ENCODE results near the gene ERP27. TPM values are rescaled to one million over a fixed set of nuclear protein-coding genes. Genes with fewer than 3 reads are reported as not detected.

The ERP27 gene
- polyA plus RNA-seq, 10 donors: 0.14 to 1.2 (median 0.55) TPM; not detected in 1

DNA sequence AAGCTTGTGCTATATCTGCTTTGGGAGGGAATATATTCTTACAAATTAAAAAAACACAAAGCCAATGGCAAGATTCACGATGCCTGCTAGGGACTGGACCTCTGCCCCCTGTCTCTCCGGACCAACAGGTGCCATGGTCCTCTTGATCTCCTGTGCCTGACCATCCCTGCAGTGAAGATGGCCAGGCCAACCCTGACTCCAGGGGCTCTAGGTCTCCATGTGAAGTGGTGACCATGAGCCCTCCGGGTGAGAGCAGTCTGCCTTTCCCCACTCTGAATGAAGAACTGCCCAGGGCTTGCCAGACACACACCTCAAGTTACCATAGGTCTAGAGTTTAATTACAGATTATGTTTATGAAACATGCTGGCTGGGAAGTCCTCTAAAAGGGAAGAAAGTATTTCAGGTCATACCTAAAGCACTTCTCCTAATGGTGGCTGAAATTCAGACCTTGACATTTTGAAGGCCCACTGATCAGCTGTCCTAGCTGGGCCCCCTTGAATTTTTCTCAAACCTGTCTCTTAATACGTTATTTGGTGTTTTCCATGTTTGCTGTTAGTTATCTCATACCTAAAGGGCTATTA, 21.7 kb upstream of the ERP27 start:
- DNase-seq: no peak

DNA sequence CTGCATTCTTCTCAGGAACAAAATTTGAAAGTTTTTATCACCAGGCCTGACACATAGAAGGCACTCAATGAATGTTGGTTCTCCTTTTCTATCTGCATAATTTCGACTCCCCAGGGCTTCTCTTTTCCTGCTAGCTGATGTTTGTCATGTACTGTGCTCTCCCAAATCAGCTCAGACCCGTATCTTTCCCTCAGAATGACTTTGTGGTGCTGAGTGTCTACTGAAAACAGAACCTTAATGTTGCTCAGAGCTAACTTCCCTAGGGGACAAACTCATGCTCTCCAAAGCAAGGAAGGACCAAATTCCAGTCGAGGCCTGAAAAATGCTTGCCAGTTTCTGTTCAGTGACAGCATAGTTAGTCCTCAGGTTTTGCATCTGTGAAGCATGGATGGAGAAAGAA, 21.1 kb upstream of the ERP27 start:
- DNase-seq: peak in 1 of 3 donors; percentile 25

DNA sequence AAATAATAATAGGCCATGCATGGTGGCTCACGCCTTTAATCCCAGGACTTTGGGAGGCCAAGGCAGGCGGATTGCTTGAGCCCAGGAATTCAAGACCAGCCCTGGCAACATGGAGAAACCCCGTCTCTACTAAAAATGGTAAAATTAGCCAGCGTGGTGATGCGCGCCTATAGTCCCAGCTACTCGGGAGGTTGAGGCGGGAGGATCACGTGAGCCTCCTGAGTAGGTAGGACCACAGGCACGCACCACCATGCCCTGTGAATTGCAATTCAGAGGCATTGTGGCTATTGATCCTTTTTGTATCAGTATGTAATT, 20.7 kb upstream of the ERP27 start:
- no peak for DNase-seq

DNA sequence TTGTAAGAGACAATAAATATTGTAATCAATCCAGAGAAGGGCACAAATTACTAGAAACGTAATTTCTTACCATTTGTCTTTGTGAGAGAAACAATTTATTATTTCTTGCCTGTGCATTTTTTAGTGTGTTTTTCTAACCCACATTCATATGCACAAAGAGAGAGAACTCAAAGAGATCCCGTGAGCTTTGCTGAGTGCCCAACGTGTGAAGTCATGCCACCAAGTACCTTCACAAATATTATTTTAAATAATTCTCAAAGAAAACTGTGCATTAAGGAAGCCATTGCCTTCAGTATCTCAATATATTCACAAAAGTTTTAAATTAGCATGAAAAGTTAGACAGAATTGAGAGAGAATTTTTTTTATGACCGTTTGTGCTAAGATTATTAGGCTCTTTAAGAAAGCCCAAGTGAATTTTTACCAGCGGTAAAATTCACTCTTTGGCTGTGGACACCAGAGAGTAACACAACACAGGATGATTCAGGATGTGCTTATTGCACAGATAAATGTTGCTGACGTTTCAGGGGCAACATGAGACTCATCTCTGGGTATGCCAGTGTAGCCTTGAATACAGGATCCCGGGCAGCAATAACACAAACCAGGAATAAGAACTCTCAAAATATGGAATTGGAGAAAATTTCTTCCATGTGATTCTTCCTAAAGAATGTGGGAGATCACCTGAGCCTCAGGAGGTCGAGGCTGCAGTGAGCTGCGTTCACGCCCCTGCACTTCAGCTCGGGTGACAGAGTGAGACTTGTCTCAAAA, 20.2 kb upstream of the ERP27 start:
- no peak for DNase-seq

DNA sequence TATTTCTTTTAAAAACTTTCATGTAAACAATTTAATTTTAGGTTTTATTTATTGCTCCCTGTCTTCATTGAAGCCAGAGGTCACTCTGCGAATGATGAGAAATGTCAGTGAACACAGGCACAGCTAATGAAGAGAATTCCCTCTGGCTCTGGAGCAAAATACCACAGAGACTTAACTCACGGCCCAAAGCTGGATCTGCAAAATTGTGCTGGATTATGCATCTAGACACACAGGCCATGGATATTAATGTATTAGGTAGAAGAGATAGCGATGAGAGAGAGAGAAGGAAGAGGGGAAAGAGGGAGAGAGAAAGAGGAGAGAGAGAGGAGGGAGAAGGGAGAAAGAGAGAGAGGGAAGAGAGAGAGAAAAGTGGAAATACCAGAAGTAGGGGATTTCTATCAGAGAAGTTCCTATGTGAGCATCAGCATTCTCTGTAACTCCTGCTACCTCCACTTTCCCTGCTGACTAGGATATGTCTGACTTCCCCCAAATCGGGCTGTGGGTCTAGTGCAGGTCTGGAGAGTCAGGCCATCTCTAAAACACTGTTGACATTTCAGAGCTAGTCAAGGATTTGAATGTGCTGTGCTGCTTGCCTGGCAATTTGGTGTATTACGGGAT, 19.3 kb upstream of the ERP27 start:
- peak in 1 of 3 donors; percentile 32 for DNase-seq

DNA sequence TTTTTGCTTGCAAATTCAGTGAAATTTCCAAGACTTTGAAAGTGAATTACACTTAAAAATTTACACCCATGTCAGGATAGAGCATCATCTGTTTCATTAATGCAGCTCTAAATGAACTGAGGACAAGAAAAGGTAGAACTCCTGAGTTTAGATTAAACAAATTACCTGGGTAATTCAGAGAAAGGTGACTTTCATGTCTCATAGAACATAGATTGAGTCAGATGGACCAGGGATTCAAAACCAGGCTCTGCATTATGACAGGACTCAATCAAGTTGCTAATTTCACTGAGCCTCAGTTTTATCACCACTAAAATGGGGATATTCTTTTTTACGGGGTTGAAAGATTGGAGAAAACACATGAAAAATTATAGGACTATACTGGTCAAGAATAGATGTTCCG, 18.6 kb upstream of the ERP27 start:
- no peak for DNase-seq

DNA sequence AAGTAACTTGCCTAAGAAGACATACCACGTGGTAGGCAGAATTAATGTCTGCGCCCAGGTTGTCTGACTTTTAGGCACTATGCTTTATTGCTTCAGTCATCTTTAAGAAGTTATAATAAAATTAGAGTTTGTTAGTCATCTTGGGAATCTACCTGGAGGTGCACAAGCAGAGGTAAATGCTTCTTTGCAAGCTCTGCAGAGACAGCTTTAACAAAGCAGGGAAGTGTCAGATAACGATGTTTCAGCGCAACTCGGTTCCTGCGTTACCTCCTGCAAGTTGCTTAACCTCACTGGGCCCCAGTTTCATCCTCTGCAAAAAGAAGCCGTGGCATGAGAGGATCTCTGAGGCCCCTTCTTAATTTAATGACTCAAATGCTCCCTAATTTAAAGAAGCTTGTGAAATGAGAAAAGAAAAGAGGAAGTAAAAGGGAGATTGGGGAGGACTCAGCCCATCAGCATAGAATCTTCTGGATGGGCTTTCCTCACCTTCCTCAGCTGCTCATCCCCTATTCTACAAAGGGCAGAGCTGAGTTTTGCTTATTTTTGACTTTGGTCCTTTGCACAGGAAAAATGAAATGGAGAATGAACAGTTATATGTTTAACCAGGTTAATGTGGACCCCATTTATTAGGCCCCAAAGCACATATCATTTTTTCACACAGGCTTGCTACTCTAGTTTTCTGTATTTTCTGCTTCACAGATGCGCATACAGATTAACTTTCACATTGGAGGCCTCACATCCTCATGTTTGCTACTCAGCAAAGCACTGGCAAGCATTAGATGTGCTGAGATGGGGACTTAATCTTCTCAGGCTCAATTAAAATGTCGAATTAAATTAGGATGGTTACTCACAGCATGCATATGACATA, 17.9 kb upstream of the ERP27 start:
- no peak for DNase-seq

DNA sequence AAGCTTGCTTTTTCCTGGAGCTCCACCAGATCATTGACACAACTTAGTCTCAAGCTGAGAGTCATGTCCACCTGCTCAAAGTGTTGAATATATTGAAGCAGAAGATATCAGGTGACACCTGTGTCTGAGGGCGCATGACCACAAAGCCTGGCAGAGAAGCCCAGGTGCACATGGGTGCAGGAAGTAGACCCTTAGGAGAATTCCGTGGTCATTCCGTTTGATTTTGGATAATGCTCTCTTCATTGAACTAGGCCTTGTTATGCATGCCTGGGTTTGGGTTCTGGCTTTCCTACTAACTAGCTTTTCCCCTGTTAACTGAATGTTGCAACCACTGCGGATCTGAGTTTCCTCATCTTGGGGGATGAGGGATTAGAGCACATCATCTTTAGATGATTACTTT, 15.9 kb upstream of the ERP27 start:
- no peak for DNase-seq

DNA sequence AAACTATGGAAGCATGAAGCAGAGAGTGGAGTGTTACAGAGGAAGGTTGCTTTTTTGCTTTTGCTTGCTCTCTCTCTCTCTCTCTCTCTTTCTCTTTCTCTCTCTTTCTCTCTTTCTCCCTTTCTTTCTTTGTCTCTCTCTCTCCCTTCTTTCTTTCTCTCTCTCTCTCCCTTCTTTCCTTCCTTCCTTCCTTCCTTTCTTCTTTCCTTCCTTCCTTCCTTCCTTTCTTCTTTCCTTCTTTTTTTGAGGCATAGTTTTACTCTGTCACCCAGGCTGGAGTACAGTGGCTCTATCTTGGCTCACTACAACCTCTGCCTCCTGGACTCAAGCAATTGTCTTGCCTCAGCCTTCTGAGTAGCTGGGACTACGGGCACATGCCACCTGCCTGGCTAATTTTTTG, 15.4 kb upstream of the ERP27 start:
- DNase-seq: no peak

DNA sequence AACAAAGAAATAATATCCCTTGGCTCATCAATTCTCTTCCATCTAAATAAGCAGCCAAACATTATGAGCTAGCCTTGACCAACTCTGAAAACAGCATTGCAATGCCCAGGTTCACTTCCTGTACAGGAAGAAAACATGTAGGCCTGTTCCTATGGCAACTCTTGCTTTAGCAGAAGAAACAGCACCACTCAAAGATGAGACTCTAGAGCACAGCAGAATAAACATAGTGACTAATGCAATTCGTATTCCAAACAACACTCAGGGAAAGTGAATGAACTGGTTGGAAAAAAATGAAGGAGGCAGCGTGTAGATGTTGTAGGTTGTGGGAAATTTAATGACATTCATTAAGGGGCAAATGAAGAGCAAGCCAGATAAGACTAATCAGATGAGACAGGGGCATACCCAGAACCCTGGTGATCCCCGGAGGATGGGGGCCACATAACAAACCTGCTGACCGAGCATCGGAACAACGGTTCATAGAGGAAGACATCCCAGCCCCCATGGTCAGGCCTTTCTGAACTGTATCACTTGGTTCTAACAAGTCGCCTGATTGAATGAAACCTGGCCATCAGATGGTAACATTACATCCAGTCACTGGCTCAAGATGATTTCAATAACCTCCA, 14.1 kb upstream of the ERP27 start:
- peak; percentile 49 to 81 (median 70) for DNase-seq

DNA sequence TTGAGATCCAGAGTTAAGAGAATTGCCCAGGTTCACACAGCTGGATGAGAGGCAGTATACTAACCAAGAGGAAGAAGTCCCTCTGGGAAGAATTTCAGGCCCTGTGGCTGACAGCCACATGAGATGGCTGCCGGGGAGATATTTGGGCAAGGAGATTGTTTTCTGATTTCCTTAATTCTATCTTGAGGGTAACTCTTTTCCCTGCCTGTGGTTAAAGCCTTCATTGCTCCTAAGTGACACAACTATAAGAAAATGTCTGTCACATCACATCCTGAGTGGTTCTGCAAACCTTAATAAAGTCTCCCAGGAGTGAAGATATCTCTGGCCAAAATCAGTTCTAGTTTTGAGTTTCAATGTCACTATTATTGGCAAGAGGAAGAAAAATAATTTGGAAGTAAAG, 13.5 kb upstream of the ERP27 start:
- DNase-seq: no peak

DNA sequence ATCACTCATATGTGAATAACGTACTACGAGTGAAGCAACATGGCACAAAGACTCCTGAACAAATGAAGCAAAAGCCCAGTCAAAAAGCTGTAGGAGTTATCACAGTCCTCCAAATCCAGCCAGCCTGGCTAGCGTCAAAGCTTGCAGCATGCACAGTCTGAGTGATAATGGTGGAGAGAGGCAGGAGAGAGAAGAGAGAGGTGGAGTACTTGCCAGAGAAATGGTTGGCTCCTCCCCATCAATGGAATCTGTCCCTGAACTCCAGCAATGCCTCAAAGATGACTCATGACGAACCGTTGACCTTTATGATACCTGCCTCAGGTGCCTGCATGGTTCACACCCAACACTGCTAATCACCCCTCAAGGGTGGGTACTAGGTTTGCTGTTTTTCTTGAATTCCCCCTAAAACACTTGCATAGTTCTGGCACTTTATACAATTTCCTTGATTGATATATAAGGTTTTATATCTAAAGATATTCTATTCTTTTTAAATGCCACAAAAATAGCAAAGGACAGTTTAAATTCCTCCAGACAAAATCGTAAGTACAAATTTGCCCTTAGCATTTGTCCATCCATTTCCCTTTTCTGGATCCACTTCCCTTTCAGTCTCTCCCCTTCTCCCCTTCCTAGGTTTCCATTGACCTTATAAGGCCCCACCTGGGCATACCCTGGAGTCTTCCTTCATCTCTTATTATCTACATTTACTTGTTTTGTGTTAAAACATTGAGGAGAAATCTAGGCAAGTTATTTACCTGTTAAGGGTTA, 12.8 kb upstream of the ERP27 start:
- DNase-seq: no peak

DNA sequence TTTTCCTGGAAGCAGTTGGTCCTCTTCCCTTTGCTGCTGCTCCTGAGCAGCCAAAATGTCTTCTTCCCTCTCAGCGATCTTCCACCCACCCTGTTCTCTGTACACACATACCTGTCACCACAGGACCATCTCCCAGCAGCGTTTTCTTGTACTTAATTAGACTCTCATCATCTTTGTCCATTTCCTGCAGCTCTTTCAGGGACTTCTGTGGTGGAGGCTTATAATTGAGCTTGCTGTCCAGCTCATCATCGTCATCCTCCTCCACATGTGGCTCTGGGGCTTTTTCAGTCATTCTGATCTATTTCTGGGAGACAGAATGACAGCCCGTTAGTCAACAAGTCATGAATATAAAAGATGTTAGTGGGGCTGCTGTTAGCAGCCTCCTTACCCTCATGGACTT, 12.1 kb upstream of the ERP27 start:
- DNase-seq: no peak

DNA sequence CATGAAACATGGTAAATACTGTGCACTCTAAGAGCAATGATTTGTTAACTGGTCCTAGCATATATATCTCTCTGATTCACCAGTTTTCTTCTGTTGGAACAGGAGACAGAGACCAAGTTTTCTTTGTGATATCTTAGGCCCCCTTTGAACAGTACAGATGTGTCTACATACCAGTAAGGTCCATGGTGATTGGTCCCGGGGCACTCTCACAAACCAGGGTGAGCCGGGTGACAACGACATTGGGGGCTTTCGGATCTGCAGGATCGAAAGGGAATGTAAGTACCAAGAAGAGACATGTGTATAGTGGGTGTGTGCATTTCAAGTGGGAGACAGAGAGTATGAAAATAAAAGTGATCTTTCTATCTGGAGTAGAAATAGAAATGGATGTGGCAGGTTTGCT, 11.3 kb upstream of the ERP27 start:
- DNase-seq: no peak

DNA sequence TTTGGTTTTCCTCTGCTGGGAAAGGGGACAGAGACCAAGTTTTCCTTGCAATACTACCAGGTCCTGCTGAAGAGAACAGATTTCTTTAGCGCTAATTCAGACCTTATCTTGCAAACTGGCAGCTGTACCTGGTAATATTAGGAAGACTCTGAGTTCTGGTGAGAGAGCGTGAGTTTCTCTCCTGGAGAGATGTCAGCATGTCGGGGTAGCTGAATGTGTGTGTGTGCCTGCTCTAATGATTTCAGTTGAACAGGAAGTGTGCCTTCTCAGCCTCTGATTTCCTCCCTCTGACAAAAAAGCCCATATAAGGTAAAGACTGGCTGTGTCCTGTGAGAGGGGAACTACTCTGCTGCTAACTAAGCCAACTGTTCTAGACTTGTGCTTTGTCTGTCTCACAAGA, 10.3 kb upstream of the ERP27 start:
- DNase-seq: peak; percentile 51 to 78 (median 73)

DNA sequence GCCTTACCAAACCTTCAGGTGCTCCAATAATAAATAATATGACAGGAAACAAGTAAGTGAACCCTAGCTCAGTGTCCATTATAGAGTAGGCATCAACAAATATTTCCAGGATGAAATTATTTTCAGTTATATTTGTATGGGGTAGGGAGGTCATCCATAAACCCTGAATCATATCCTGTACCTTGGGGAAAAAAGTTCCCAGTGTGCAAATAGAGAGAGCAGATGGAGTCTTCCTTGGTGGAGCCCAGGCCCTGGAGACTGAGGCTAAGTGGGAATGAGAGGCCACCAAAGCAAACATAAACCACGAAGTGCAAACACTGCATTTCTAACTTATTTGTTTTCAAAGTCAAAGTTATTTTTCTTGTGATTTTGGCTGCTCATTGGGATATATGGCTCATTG, 8.5 kb upstream of the ERP27 start:
- DNase-seq: no peak

DNA sequence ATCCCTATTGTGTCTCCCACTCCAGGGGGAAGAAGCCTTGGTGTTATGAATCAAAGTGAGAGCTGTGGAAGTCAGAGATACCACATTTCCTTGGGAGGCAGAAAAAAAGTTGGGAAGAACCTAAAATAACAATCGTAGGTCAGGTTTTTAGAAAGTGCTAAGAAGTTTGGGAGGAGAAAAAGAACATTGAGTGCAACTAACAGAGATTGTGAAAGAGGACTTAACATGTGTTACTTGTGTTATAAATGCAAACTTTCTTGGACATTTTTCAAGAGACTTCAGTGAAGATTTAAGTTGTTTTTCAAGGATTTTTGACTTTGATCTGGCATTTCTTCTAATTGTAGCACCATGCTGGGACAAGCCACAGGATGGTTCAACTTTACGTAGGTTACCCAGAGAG, 7.8 kb upstream of the ERP27 start:
- no peak for DNase-seq

DNA sequence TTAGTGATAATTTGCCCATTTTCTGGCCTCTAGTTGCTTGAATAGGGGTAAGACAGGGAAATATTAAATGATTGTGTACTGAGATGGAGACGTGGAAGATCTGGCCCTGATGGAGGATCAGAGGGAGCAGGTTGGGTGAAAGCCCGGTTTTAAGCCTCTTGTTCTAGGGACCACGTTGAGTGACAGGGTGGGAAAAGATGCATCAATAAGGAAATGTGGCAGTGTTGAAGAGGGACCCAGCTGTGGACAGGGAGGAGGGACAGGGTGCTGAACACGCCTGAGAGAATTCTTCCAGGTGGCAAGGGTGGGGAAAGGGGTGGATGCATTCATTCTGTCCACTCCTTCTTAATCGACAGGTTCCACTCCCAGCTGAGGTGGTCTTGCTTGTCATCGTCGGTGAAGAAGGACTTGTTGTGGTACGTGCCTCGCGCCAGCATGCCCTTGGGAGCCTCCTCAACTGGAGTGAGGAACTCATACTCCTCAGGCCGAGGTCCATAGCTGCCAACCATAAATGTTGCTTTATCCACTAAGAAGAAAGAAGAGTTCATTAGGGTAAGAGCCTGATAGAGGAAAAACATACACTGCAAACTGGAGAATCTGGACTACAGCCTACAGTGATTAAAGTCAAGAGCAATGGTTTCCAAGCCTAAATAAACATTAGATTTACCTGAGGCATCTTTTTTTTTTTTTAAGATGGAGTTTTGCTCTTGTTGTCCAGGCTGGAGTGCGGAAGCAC, 4.0 kb upstream of the ERP27 start:
- DNase-seq: no peak

DNA sequence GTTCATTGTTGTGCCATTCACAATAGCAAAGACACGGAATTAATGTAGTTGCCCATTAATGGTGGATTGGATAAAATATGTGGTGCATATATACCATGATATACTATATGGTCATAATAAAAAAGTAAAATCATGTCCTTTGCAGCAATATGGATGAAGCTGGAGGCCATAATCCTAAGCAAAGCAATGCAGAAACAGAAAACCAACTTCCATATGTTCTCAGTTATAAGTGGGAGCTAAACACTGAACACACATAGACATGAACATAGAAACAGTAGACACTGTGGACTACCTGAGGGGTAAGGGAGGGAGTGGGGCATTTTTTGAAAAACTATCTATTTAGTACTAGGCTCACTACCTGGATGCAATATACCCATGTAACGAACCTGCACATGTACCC, 3.0 kb upstream of the ERP27 start:
- DNase-seq: no peak

DNA sequence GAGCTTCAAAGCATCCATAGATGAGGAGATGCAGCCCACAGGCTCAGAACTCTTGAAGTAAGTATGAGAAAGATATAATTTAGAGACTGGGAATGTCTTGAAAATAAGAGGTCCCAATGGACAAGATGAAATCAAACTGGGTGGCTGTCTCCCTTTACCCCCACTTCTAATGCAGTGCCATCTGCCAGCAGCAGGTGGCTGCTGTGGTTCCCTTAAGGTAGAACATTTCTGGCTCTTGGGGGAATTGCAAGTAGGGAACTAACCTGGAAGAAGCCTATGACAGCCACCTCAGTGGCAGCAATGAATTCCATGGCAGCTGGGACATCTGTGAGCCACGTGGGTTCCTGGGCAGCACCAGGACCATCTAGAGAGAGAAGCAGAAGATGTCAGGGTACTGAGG, 648 bp downstream of the ERP27 start:
- DNase-seq: no peak

DNA sequence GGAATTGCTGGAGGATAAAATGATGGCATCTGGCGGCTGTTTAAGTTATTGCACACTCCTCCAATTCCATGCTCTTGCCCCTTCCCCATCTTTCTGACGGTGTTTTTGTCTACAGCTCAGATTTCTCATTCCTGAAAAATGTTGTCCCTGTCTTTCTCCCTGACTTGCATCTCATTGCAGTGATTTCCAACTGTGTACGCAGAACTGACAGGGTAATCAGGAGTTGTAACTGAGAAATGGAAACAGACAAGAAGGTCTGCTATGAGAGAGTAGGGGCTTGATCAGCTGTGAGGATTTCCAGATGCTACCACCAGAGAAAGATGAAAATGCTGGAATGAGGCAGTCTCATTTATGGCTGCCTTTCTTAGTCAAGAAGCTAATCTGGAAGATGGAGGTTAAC, 1.3 kb downstream of the ERP27 start:
- DNase-seq: no peak
